Measurements from ENCODE around the gene GGCX.
"Not testable (repeated sequence)": the region's sequence is repeated elsewhere in the genome, so short reads cannot be mapped to it uniquely, and the experiment has no call there.

DNA sequence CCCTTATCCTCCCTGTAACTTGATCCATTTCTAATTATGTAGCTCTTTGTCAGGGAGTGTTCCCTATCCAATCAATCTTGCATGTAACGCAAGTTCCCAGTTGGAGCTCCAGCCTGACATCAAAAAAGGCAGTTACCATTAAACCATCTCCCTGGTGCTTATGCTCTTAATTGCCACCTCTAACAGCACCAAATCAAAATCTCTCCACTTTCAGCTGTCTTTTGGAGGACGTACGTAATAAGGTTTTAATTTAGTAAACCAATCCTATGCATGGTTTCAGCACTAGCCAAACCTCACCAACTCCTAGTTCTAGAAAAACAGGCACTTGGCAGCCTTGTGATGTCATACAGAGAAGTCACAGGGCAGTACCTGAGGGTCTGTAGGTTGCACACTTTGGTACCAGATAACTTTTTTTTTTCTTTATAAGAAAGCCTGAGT lies 17.0 kb downstream of the GGCX start:
- TF ChIP-seq CTCF, POLR2A, POLR2AphosphoS5 (IDR thresholded peaks at IDR 0.05): not testable (repeated sequence)

Measured in prostate gland (tissue), 2 donors.